ENCODE results near the gene FANCC.

FANCC gene

DNA sequence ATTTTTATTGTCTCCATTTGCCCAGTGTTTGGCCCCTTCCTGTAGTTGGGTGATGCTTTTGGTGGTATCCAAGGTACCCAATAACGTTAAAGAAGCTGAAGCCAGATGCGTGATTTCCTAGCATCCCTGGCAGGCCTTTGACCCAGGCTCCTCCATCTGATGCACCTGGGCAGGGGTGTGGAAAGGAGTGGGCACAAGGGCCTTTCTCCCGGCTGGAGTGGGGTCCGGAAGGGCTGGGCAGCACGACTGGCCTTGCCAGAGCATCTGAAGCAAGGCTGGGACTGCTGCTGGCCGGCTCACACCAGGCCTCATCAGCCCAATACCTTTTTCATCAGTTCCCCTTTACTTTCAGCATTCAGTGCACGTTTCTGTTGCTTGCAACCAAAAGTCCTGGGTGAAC is 220.2 kb downstream of the FANCC start:
- DNase-seq (ENCODE audit: low read depth), result no peak
- TF ChIP-seq, protein P1, sequence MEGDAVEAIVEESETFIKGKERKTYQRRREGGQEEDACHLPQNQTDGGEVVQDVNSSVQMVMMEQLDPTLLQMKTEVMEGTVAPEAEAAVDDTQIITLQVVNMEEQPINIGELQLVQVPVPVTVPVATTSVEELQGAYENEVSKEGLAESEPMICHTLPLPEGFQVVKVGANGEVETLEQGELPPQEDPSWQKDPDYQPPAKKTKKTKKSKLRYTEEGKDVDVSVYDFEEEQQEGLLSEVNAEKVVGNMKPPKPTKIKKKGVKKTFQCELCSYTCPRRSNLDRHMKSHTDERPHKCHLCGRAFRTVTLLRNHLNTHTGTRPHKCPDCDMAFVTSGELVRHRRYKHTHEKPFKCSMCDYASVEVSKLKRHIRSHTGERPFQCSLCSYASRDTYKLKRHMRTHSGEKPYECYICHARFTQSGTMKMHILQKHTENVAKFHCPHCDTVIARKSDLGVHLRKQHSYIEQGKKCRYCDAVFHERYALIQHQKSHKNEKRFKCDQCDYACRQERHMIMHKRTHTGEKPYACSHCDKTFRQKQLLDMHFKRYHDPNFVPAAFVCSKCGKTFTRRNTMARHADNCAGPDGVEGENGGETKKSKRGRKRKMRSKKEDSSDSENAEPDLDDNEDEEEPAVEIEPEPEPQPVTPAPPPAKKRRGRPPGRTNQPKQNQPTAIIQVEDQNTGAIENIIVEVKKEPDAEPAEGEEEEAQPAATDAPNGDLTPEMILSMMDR (IDR thresholded peaks at IDR 0.05; ENCODE audit: insufficient read depth, low read depth, low read length, missing control alignments), result no peak
- H3K4me3 ChIP-seq (ENCODE audit: low read length), result no peak overlapping the region

DNA sequence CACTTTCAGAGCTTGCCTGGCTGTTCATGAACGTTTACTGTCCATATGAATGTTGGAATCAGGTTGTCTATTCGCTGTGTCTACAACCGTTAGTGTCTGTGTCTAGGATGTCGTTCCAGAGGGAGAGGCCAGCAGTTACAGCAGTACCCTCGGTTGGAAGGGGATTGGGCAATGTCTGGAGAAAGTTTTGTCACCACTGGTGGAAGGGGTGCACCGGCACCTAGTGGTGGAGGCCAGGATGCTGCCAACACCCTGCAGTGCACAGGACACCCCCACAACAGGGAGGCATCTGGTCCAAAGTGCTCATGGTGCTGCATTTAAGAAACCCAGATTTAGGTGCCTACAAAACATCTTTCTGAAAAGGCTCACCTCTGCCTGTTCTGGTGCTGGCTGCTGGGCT is 220.7 kb downstream of the FANCC start:
- TF ChIP-seq, protein P1 (IDR thresholded peaks at IDR 0.05; ENCODE audit: insufficient read depth, low read depth, low read length, missing control alignments), result peak; percentile 11
- no peak for DNase-seq (ENCODE audit: low read depth)
- H3K4me3 ChIP-seq (ENCODE audit: low read length), result no peak overlapping the region

DNA sequence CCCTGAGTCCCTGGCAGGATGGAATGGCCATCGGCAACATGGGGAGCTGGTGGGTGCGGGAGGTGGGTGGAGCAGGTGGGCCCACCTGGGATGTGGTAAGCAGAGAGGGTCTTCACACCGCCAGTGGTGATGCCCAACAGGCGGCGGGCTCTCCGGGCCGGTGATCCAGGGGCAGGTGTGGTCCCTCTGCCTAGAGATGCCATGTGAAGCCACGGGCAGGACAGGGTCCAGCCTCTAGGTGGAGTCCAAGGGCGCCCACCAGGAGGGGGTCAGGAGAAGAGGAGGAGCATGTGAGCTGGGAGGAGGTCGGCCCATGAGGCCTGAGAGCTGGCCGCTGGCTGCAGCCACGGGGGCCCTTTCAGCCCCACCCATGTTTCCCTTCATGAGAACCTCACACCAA is 221.1 kb downstream of the FANCC start:
- no peak for DNase-seq (ENCODE audit: low read depth)
- TF ChIP-seq, protein P1 (IDR thresholded peaks at IDR 0.05; ENCODE audit: insufficient read depth, low read depth, low read length, missing control alignments), result no peak
- H3K4me3 ChIP-seq (ENCODE audit: low read length), result no peak overlapping the region

DNA sequence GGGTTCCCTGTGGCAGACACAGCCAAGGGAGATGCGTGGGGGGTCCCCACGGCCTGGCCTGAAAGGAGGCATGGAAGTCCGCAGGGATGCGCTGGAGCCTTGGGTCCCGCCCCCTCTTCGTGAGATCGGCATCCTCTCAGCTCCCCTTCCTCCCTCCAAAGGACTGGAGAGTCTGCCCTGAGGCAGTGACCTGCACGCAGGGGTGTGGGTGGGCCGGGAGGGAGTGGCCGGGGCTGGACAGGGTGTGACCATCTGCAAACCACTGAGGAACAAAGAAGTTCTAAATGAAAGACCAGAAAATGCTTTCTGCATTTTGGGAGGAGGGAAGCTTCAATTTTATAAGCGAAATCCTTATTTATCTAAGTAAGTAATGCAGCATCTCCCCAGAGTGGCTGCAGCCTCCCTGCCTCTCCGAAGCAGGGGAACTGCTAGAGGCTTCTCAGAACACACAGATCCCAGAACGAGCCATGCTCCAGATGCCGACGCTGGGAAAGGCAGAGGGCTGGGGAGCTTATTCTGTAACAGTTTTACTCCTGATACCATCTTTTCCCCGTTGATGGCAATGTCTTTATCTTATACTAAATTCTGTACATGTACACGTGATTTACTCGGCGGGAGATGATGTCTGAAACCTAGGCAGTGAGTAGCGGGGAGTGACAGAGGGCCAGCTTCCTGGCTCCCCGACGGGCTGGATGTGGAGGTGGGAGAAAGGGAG is 221.7 kb downstream of the FANCC start:
- no peak for DNase-seq (ENCODE audit: low read depth)
- TF ChIP-seq, protein P1 (IDR thresholded peaks at IDR 0.05; ENCODE audit: insufficient read depth, low read depth, low read length, missing control alignments), result no peak
- H3K4me3 ChIP-seq (ENCODE audit: low read length), result no peak overlapping the region

DNA sequence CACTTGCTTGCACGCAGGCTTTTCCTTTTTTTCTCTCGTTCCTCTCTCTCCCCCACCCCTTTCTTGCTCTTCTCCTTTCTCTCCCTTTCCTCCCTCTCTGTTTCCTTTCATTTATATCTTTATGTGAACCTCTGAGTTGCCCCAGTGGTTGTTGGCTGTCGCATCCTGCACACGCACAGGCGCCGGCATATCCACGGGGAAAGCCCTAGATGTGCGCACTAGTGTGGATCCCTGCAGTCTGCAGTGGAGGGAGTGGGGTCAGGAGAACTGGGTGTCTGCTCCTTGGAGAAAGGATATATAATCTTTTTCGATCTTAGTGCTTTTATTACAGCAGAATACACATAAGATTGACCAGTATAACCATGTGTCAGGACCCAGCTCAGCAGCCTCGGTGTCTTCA is 223.5 kb downstream of the FANCC start:
- TF ChIP-seq, protein P1 (IDR thresholded peaks at IDR 0.05; ENCODE audit: insufficient read depth, low read depth, low read length, missing control alignments), result no peak
- DNase-seq (ENCODE audit: low read depth), result no peak
- no peak overlapping the region for H3K4me3 ChIP-seq (ENCODE audit: low read length)

DNA sequence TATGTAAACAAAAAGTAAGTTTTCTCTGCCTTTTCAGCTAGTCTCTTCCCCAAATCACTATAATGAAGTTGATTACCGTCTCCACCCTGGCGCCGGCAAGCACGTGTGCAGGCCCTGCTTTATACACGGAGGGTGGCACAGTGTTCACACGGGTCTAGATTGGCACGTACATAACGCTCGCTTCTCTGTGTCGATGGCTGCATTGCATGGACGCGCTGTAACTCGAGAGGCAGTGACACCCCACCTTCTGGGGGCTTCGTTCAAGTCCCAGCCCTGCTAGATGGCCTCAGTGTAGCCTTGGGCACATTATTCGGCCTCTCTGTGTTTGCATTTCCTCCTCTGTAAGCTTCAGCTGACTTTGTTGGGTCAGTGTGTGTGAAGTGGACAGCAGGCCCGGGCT is 223.9 kb downstream of the FANCC start:
- TF ChIP-seq, protein P1 (IDR thresholded peaks at IDR 0.05; ENCODE audit: insufficient read depth, low read depth, low read length, missing control alignments), result no peak
- no peak overlapping the region for H3K4me3 ChIP-seq (ENCODE audit: low read length)

More for the DNA sequence above, 223.9 kb downstream of the FANCC start:
- DNase-seq (ENCODE audit: low read depth), result no peak
